Activated T-helper 17 cell treated with anti-CD3 and anti-CD28 coated beads, Interleukin-2, amount 50 U/mL, for 72 hours (primary cell): ENCODE results near the gene SMR3A. TPM values are rescaled to one million over a fixed set of nuclear protein-coding genes. Genes with fewer than 3 reads are reported as not detected.

Experiments used
- ATAC-seq: fragments of 150-1000 bp; cut with Tn5 transposase; replicated peaks from 2 replicates; pipeline ENCODE4 v1.10.0; 2021; ENCODE audit warnings: mild to moderate bottlenecking, moderate library complexity
- H3K27ac Mint-ChIP-seq: one replicate; pipeline ENCODE4 v1.8.0; 2022; ENCODE audit warnings: mixed read lengths
- H3K27me3 Mint-ChIP-seq: one replicate; pipeline ENCODE4 v1.8.0; 2022; ENCODE audit warnings: mixed read lengths
- H3K36me3 Mint-ChIP-seq: one replicate; pipeline ENCODE4 v1.8.0; 2022; ENCODE audit warnings: low read depth, mild to moderate bottlenecking, mixed read lengths
- H3K4me1 Mint-ChIP-seq: one replicate; pipeline ENCODE4 v1.8.0; 2022; ENCODE audit warnings: mixed read lengths
- H3K4me3 Mint-ChIP-seq: one replicate; pipeline ENCODE4 v1.8.0; 2022; ENCODE audit warnings: mild to moderate bottlenecking, mixed read lengths
- H3K9me3 Mint-ChIP-seq: one replicate; pipeline ENCODE4 v1.8.0; 2022; ENCODE audit warnings: mixed read lengths
- total RNA-seq, 2 donors: library from RNA; stranded (reverse); gene quantifications; one replicate each; pipeline ENCODE4 v1.2.3, GENCODE V29; 2022

The SMR3A gene
- total RNA-seq = not detected

GRCh38 chr4:70360460-70360859, at the start of gene SMR3A:
TSS of gene SMR3A (plus strand) at chr4:70360760. CDS start at chr4:70362116, 1,356 bp downstream.
- Mint-ChIP-seq H3K4me1 (no peaks in the 10 kb centered on the region), H3K9me3 (no peaks in the 10 kb centered on the region), H3K27me3 (no peaks in the 10 kb centered on the region), H3K4me3 (no peak within 1 kb of the TSS), H3K27ac (no peak within 1 kb of the TSS), H3K36me3 (no peaks in the 10 kb centered on the region)
- ATAC-seq = no peak

- Mint-ChIP-seq H3K36me3 (no peaks in the 10 kb centered on the region), H3K9me3 (no peaks in the 10 kb centered on the region), H3K4me1 (no peaks in the 10 kb centered on the region), H3K27me3 (no peaks in the 10 kb centered on the region), H3K4me3 (no peak overlapping the region), H3K27ac (no peak overlapping the region)
- no peak for ATAC-seq
Observed at GRCh38 chr4:70313736-70314135, 46.8 kb upstream of the SMR3A start.

GRCh38 chr4:70315928-70316327, 44.6 kb upstream of the SMR3A start:
- Mint-ChIP-seq H3K4me3 (no peak overlapping the region), H3K27me3 (no peaks in the 10 kb centered on the region), H3K36me3 (no peaks in the 10 kb centered on the region), H3K27ac (no peak overlapping the region), H3K9me3 (no peaks in the 10 kb centered on the region), H3K4me1 (no peaks in the 10 kb centered on the region)
- ATAC-seq = no peak

GRCh38 chr4:70326052-70326451, 34.5 kb upstream of the SMR3A start:
- H3K27ac Mint-ChIP-seq = no peak overlapping the region
- no peaks in the 10 kb centered on the region for H3K36me3 Mint-ChIP-seq
- no peaks in the 10 kb centered on the region for H3K27me3 Mint-ChIP-seq
- no peaks in the 10 kb centered on the region for H3K9me3 Mint-ChIP-seq
- ATAC-seq = no peak
- H3K4me1 Mint-ChIP-seq = no peaks in the 10 kb centered on the region
- H3K4me3 Mint-ChIP-seq = no peak overlapping the region

- H3K4me1 Mint-ChIP-seq = no peaks in the 10 kb centered on the region
- no peak within 1 kb of the TSS for H3K27ac Mint-ChIP-seq
- no peak for ATAC-seq
- H3K9me3 Mint-ChIP-seq = no peaks in the 10 kb centered on the region
- no peaks in the 10 kb centered on the region for H3K27me3 Mint-ChIP-seq
- H3K4me3 Mint-ChIP-seq = no peak within 1 kb of the TSS
- H3K36me3 Mint-ChIP-seq = no peaks in the 10 kb centered on the region
Observed at GRCh38 chr4:70334681-70335080, 25.9 kb upstream of the SMR3A start, which contains the start of gene CABS1. TSS of gene CABS1 (plus strand) at chr4:70334981. CDS start at chr4:70335040, 59 bp downstream.

GRCh38 chr4:70336043-70336442, 24.5 kb upstream of the SMR3A start:
- H3K27me3 Mint-ChIP-seq = no peaks in the 10 kb centered on the region
- H3K36me3 Mint-ChIP-seq = no peaks in the 10 kb centered on the region
- H3K27ac Mint-ChIP-seq = no peak overlapping the region
- H3K4me3 Mint-ChIP-seq = no peak overlapping the region
- no peaks in the 10 kb centered on the region for H3K4me1 Mint-ChIP-seq
- H3K9me3 Mint-ChIP-seq = no peaks in the 10 kb centered on the region
- ATAC-seq = no peak

- no peaks in the 10 kb centered on the region for H3K4me1 Mint-ChIP-seq
- no peaks in the 10 kb centered on the region for H3K27me3 Mint-ChIP-seq
- H3K27ac Mint-ChIP-seq = no peak overlapping the region
- ATAC-seq = no peak
- H3K36me3 Mint-ChIP-seq = no peaks in the 10 kb centered on the region
- H3K9me3 Mint-ChIP-seq = no peaks in the 10 kb centered on the region
- H3K4me3 Mint-ChIP-seq = no peak overlapping the region
Observed at GRCh38 chr4:70337886-70338420, 22.6 kb upstream of the SMR3A start.

- Mint-ChIP-seq H3K27ac (no peak overlapping the region), H3K27me3 (no peaks in the 10 kb centered on the region), H3K4me1 (no peaks in the 10 kb centered on the region), H3K36me3 (no peaks in the 10 kb centered on the region), H3K4me3 (no peak overlapping the region), H3K9me3 (no peaks in the 10 kb centered on the region)
- ATAC-seq = no peak
Observed at GRCh38 chr4:70356185-70356584, 4.4 kb upstream of the SMR3A start.

GRCh38 chr4:70359115-70359661, 1.4 kb upstream of the SMR3A start:
- Mint-ChIP-seq H3K9me3 (no peaks in the 10 kb centered on the region), H3K4me1 (no peaks in the 10 kb centered on the region), H3K36me3 (no peaks in the 10 kb centered on the region), H3K27me3 (no peaks in the 10 kb centered on the region), H3K4me3 (no peak overlapping the region), H3K27ac (no peak overlapping the region)
- ATAC-seq = no peak

- H3K36me3 Mint-ChIP-seq = no peaks in the 10 kb centered on the region
- H3K4me3 Mint-ChIP-seq = no peak overlapping the region
- no peak for ATAC-seq
- H3K9me3 Mint-ChIP-seq = no peaks in the 10 kb centered on the region
- no peaks in the 10 kb centered on the region for H3K27me3 Mint-ChIP-seq
- H3K27ac Mint-ChIP-seq = no peak overlapping the region
- no peaks in the 10 kb centered on the region for H3K4me1 Mint-ChIP-seq
Observed at GRCh38 chr4:70364002-70364401, 3.4 kb downstream of the SMR3A start.

- no peaks in the 10 kb centered on the region for H3K4me1 Mint-ChIP-seq
- no peaks in the 10 kb centered on the region for H3K27me3 Mint-ChIP-seq
- ATAC-seq = no peak
- H3K36me3 Mint-ChIP-seq = no peaks in the 10 kb centered on the region
- H3K27ac Mint-ChIP-seq = no peak overlapping the region
- no peak overlapping the region for H3K4me3 Mint-ChIP-seq
- no peaks in the 10 kb centered on the region for H3K9me3 Mint-ChIP-seq
Observed at GRCh38 chr4:70365479-70365878, 4.9 kb downstream of the SMR3A start.

GRCh38 chr4:70367813-70368212, 7.3 kb downstream of the SMR3A start:
- no peak overlapping the region for H3K27ac Mint-ChIP-seq
- no peak for ATAC-seq
- no peaks in the 10 kb centered on the region for H3K27me3 Mint-ChIP-seq
- no peaks in the 10 kb centered on the region for H3K9me3 Mint-ChIP-seq
- H3K4me1 Mint-ChIP-seq = no peaks in the 10 kb centered on the region
- H3K4me3 Mint-ChIP-seq = no peak overlapping the region
- no peaks in the 10 kb centered on the region for H3K36me3 Mint-ChIP-seq

GRCh38 chr4:70371987-70372386, 11.4 kb downstream of the SMR3A start:
- H3K9me3 Mint-ChIP-seq = peaks cover 3% of the 10 kb centered on the region
- H3K4me3 Mint-ChIP-seq = no peak overlapping the region
- H3K27ac Mint-ChIP-seq = no peak overlapping the region
- H3K27me3 Mint-ChIP-seq = no peaks in the 10 kb centered on the region
- H3K36me3 Mint-ChIP-seq = no peaks in the 10 kb centered on the region
- H3K4me1 Mint-ChIP-seq = no peaks in the 10 kb centered on the region
- ATAC-seq = no peak

GRCh38 chr4:70372760-70373159, 12.2 kb downstream of the SMR3A start:
- H3K36me3 Mint-ChIP-seq = no peaks in the 10 kb centered on the region
- no peak overlapping the region for H3K4me3 Mint-ChIP-seq
- no peaks in the 10 kb centered on the region for H3K4me1 Mint-ChIP-seq
- peaks cover 3% of the 10 kb centered on the region for H3K9me3 Mint-ChIP-seq
- no peaks in the 10 kb centered on the region for H3K27me3 Mint-ChIP-seq
- ATAC-seq = no peak
- no peak overlapping the region for H3K27ac Mint-ChIP-seq

- no peak overlapping the region for H3K27ac Mint-ChIP-seq
- no peaks in the 10 kb centered on the region for H3K4me1 Mint-ChIP-seq
- no peak overlapping the region for H3K4me3 Mint-ChIP-seq
- no peak for ATAC-seq
- H3K9me3 Mint-ChIP-seq = no peaks in the 10 kb centered on the region
- no peaks in the 10 kb centered on the region for H3K27me3 Mint-ChIP-seq
- H3K36me3 Mint-ChIP-seq = no peaks in the 10 kb centered on the region
Observed at GRCh38 chr4:70380578-70380977, 20.0 kb downstream of the SMR3A start.

GRCh38 chr4:70382691-70383181, 22.2 kb downstream of the SMR3A start, which contains the start of gene SMR3B:
TSS of gene SMR3B (plus strand) at chr4:70383131. CDS start at chr4:70384511, 1,380 bp downstream.
- Mint-ChIP-seq H3K27ac (no peak within 1 kb of the TSS), H3K9me3 (no peaks in the 10 kb centered on the region), H3K36me3 (no peaks in the 10 kb centered on the region), H3K4me1 (no peaks in the 10 kb centered on the region), H3K4me3 (no peak within 1 kb of the TSS), H3K27me3 (no peaks in the 10 kb centered on the region)
- no peak for ATAC-seq
